Lower leg skin (tissue), 3 donors: Measurements from ENCODE around the gene DAGLB.

Experiments used
- POLR2A ChIP-seq, 2 donors: fragments of 450-650 bp; IDR thresholded peaks; one replicate each; pipeline ENCODE4 v1.6.1; 2016 to 2017; ENCODE audit warnings: antibody characterized with exemption in 2 of 2, mild to moderate bottlenecking in 1 of 2, moderate library complexity in 1 of 2
- TF ChIP-seq, protein P1 (sequence below), 3 donors: fragments of 450-650 bp; IDR thresholded peaks; one replicate each; pipeline ENCODE4 v1.5.1; 2016; ENCODE audit warnings: antibody characterized with exemption in 3 of 3, mild to moderate bottlenecking in 3 of 3, moderate library complexity in 2 of 3

DNA sequence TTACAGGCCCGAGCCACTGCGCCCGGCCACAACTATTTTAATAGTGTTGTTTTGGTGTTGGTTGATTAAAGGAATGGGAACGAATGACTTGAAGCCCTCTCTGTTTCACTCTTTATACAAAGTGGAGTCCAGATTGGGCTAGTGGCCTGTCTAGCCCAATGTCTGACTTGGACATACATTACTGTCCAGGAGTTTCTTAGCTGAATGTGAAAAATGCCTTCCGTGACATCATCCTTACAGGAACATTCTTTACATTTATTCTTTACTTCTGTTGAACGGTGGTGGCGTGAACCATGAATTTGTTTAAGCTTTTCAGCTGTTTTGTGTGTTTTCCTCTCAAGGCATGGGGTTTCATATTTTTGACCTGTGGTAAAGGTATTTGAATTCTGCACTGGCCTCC lies 67.9 kb downstream of the DAGLB start:
- TF ChIP-seq, protein P1, sequence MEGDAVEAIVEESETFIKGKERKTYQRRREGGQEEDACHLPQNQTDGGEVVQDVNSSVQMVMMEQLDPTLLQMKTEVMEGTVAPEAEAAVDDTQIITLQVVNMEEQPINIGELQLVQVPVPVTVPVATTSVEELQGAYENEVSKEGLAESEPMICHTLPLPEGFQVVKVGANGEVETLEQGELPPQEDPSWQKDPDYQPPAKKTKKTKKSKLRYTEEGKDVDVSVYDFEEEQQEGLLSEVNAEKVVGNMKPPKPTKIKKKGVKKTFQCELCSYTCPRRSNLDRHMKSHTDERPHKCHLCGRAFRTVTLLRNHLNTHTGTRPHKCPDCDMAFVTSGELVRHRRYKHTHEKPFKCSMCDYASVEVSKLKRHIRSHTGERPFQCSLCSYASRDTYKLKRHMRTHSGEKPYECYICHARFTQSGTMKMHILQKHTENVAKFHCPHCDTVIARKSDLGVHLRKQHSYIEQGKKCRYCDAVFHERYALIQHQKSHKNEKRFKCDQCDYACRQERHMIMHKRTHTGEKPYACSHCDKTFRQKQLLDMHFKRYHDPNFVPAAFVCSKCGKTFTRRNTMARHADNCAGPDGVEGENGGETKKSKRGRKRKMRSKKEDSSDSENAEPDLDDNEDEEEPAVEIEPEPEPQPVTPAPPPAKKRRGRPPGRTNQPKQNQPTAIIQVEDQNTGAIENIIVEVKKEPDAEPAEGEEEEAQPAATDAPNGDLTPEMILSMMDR (IDR thresholded peaks at IDR 0.05) = no peak
- TF ChIP-seq POLR2A (IDR thresholded peaks at IDR 0.05) = no peak
